ENCODE measurements around the gene SRSF4. TPM values are rescaled to one million over a fixed set of nuclear protein-coding genes. Genes with fewer than 3 reads are reported as not detected.
"Not testable (repeated sequence)": the region's sequence is repeated elsewhere in the genome, so short reads cannot be mapped to it uniquely, and the experiment has no call there.

Gene SRSF4
- total RNA-seq (2014; rRNA removed; shearing (Covaris generic)) = 23.1 and 25.0 TPM in 2 replicates
- 26.2 and 50.8 TPM in 2 replicates for polyA plus RNA-seq (2014; cell fraction: nucleus; rRNA removed)

DNA sequence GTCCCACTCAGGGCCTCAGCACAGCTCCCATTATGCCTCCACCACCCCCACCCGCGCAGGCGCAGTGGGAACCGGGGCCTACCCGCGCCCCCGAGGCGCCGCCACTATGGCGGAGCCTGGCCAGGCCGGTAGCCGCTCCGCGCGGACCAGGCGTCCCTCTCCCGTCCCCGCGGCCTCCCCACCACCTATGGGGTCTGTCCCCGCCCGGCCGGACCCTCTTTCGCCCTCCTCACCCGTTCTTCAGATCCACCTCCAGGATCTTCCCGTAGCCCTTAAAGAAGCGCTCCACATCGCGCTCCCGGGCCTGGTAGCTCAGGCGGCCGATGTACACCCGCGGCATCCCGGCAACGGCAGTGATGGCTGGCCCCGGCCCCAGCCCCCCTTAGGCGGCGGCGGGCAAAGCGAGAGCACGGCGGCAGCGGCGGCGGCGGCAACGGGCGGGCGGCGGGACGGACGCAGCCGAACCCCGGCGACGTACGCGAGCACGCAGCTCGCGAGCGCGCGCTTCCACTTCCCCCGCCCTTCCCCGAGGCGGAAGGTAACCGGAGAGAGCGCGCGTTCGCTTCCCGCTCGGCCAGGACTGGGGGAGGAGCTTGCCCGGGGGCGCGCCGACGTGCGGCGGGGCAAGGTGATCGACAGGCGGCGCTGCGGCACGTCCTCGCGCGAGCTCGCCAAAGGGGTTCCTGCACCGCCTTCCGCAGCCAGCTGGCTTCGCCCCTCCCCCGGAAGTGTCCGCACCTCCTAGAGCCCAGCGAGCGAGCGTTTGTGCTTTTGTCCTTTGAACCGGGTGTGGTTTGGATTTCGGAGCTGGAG is at the start of gene SRSF4:
Gene SRSF4 (minus strand): TSS at position 488 of the 813 bp plus-strand sequence. CDS start 148 bp downstream, at position 340.
- peak; percentile 94 for DNase-seq (ENCODE audit: extremely low read depth, low read depth)

DNA sequence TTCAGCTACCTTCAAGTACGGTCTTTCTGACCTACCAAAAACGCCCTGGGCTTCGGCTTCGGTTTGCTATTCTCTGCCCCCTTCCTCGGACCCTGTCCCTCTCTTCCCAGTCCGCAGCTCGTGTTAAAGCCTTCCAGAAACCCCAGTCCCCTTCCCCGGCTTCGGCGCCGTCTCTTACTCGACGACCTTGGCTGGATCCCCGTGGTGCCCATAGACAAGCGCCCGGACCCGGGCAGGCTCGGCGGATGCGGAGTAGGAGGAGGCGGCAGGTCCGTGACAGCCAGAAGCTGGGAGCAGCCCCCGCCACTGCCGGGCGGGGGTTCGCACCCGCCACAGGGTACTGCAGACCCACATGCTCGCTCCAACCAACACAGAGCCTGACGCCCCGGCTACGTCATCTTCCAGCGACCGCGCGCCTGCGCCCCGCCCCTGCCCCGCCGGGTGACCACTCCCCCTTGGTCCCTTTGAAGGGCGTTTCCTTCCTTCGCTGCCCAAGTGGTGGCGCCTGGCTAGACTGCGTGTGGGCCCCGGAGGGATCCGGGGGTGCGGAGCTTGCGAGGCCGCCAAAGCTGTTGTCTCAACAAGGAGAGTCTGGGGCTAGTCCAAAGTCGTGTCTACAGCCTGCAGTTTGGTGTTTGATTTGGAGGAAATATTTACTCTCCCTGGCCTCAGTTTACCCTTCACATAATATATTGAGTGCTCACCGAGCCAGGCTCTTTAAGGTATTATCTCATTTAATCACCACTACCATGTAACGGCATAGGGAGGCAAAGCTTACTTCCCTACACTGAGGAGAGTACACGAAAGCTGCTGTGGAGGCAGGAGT is 49.1 kb upstream of the SRSF4 start, which contains the start of gene MECR:
Gene MECR (minus strand): TSS at position 382 of the 826 bp plus-strand sequence. CDS start 28 bp downstream, at position 354.
- DNase-seq (ENCODE audit: extremely low read depth, low read depth) = peak; percentile 82

DNA sequence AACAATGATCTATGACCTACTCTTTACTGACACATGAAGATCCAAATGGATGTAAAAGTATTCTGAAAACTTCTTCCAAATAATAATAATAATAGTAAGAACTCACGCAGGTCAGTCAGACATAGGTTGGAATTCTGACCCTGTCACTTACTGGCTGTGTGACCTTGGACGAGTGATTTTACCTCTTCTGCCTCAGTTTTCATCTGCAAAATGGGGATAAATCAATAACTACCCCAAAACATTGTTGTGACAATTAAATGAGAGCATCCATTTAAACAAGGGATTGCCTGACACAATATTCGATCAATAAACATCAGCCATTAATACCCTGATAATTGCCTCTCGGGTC is 48.5 kb upstream of the SRSF4 start:
- DNase-seq (ENCODE audit: extremely low read depth, low read depth) = no peak

DNA sequence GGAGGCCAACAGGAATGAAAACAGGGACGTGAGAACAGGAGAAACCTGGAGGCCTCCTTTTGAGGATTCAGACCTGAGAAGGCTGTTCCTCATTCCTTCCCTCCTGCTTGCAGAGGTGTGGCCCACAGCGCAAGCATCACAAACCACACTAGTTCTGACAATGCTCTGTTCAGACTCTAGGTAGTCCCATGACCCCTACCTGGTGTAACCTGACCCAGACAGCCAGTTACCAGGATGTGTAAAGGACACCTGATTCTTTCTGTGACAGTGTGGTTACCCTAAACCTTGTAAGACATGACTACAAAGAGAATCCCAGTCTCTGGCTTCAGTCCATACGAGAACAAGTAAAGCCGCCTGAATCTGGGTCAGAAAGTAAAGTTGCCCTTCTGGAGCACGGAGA is 45.8 kb upstream of the SRSF4 start:
- DNase-seq (ENCODE audit: extremely low read depth, low read depth) = no peak

DNA sequence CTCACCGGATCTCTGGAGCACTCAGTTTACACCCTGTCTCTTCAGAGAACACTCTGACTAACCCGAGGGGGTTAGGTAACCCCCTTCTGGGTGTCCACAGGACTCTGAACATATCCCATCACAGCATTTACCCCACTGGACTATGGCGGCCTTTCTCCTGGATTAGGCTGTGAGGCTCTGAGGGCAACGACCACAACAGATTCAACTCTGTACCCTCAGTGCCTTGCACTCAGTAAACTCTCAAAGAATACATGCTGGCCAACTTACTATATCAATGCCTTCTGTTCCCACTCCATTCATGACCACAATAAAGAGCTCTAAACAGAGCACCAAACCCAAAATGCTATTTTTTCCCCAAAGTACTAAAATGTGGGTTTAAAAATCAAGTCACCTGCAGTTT is 43.7 kb upstream of the SRSF4 start:
- DNase-seq (ENCODE audit: extremely low read depth, low read depth) = no peak

DNA sequence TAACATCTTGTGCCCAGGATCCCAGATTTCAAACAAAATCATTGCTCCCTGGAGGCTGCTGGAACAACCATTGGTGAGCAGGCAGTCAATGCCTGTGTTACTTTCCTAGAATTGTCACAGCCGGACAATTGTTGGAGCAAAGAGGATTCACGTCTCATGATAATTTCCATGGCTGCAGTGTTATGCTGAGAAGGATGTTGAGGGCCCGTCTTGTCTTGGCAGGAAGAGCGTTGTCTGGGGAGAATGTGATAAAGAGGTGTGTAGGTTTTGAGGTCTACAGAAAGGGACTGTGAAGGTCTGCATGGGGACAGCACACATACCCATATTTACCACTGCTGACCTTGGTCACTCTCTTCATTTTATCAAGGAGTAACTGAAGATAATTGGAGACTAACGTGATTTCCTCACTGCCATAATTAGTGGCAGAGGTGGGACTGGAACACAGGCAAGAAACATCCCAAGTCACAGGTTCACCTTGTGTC is 42.7 kb upstream of the SRSF4 start:
- no peak for DNase-seq (ENCODE audit: extremely low read depth, low read depth)

DNA sequence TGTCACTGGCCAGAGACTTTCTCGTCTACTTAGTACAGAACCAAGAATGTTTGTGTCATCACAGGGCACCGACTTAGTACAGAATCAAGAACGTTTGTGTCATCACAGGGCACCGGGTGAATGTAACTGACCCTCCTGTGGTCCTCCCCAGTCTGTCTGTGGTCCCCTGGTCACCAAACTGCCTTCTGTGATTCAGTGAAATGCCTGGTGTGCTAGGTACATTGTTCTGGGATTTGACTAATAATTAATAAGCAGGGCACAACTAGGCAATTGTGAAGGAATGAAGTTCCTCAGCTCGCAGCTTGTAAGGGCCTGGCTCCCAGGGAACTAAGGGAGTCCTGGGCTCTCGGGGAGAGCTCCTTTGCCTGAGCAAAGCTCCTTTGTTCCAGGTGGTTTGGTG is 41.8 kb upstream of the SRSF4 start:
- DNase-seq (ENCODE audit: extremely low read depth, low read depth) = no peak

DNA sequence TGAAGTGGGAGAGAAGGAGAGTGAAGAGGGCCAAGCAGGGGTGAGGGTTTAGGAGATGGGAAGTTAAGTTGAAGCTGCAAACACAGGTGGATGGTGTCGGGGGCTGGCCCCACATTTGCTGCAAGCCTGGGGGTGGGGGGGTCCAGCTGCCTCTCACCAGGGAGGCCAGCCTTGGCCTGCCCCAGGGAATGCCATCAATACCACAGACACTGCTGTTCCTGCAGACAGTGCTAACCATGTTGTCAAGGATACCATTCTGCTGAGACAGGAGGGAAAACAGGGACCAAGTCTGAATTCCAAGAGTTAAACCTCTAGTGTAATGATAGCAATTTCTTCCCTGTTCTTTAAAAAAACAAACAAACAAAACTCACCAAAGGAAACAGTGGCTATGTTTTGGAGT is 41.0 kb upstream of the SRSF4 start:
- DNase-seq (ENCODE audit: extremely low read depth, low read depth) = no peak

DNA sequence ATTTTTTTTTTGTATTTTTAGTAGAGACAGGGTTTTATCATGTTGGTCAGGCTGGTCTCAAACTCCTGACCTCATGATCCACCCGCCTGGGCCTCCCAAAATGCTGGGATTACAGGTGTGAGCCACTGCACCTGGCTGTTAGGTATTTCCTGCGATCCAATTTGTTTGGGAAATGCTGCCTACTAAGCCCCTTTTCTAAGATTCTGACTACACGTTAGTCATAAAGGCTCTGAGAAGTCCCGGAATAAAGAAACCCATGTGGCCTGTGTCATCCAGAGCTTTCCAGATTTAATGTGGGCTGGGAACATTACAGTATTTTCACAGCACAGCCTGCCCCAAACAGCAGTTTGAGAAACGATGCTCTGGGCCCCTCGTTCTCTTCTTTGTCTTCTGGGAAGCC is 40.6 kb upstream of the SRSF4 start:
- not testable (repeated sequence) for DNase-seq (ENCODE audit: extremely low read depth, low read depth)

DNA sequence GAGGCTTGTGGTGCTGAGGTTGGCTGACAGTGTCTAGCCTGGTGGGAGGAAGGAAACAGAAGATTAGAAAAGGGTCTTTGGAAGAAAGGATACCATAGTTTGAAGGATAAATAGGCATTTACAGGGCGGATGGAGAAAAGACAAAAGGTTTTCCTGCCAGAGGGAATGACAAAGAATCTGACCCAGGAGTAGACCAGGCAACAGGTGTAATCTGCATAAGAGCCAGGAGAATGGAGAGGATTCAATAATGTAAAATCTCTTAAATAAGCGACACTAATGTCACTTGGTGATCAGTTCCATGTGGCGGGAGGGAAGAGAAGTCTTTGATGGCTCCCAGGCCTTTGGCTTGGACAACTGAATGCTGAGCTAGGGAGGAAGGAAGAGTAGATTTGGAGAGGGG is 39.6 kb upstream of the SRSF4 start:
- DNase-seq (ENCODE audit: extremely low read depth, low read depth) = no peak

DNA sequence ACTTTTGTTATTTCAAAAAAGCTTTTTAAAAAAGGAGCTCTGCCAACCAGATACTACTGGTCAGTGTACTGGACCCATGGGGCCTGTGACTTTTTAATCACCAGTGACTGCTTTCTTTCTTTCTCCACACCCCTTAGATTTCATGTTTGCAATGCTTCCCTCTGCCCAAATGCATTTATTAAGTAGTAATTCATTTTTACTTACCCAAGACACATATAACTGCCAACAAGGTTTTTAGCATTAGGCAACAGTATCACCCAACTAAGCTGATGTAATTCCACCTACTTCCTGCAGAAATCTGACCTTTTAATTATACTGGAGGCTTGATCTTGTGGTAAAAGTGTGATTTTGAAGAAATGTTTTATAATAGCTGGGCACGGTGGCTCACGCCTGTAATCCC is 36.5 kb upstream of the SRSF4 start:
- no peak for DNase-seq (ENCODE audit: extremely low read depth, low read depth)

DNA sequence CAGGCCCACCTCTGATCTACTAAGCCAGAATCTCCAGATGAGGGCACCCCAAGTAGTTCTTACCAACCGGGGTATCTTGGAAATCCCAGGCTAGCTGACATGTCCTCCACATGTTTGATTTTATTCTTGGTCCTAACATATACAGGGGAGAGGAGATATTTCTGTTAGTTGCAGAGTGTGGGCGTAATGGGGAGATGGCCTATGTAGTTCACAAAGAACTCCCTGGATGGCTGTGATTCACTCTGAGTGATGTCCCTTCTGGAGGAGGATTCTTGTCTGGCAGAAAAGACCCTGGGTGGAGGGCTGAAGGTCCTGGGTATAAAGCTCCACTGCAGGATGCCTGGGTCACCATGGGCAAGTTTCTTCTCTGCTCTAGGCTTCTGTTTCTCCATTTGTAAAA is 35.9 kb upstream of the SRSF4 start:
- no peak for DNase-seq (ENCODE audit: extremely low read depth, low read depth)

DNA sequence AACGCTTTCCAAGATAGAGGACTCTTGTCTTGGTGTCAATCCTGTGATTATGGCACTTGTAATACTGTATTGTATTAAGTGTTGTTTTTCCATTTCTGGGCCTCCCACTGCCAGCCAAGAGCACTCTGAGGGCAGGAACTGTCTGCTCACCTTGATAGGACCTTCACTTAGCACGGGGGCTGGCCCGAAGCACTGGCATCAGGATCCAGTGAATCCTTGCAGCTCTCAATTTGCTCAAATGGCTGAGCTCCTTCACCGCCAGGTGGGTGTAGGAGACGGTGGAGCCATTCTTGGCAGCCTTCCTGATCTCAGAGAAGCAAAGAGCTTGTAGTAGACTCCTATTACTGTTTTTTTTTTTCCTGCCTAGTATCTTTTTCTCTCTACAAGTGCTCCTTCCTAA is 31.4 kb upstream of the SRSF4 start:
- no peak for DNase-seq (ENCODE audit: extremely low read depth, low read depth)

DNA sequence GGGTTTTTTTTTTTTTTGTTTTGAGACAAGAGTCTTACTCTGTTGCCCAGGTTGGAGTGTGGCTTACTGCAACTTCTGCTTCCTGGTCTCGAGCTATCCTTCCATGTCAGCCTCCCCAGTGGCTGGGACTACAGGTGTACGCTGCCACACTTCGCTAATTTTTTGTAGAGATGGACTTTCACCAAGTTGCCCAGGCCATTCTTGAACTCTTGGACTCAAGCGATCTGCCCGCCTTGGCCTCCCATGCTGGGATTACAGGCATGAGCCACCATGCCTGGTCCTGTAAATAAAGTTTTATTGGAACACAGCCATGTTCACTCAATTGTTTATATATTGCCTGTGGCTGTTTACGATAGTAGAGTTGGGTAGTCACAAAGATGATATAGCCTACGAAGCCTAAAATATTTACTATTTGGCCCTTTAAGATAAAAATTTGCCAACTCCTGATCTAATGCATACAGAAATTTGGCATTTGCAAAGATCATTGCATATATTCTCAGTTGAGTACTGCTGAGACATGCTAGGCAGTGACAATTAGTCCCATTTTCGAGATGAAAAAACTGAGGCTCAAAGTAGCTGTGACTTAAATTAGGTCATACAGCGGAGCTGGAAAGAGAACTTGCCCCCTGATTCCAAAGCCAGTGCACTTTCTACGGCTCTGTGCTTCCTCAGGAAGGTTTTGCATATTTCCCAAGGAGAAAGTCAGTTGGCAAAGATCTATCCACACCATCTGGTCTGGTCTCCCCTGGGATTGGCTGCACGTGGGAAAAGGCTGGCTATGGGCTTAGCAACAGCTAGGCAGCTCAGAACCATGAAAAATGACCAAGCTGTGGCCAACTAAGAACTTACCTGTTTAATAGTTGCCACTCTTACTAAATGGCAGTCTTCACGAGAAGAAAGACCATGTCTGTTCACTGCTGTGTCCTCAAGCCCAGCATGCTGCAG is 29.7 kb upstream of the SRSF4 start:
- DNase-seq (ENCODE audit: extremely low read depth, low read depth) = no peak

DNA sequence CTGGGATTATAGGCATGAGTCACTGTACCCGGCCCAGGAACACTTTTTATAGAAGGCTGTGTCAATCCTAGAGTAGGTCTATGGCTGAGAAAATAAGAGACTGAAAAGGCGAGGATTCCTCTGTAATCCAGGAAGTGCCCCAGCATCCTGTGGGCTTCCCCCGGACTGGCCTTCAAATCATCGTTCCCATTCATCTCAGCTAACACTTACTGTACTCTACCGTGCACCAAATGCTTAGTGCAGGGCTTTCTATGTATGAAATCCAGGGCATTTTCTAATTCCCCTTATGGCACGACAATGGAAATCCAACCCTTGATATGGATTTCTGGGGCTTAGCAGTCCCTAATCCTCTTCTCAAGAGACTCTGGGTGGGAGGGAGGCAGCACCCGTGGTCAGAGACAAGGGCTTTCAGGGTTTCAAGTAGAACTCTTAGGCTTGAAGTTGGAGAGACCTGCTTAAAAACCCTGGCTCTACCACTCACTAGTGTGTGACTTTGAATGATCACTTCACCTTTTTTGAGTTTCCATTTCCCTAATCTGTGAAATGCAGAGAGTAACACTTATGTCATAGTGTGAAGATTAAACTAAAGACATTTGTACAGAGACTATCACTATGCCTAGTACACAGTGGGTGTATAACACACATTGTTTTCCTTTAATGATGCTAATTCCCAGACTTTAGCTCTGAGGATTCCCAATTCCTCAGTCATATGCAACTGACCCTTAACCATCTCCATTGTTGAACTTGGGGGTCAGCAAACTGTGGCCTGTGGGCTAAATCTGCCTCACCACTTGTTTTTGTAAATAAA is 28.8 kb upstream of the SRSF4 start:
- no peak for DNase-seq (ENCODE audit: extremely low read depth, low read depth)

DNA sequence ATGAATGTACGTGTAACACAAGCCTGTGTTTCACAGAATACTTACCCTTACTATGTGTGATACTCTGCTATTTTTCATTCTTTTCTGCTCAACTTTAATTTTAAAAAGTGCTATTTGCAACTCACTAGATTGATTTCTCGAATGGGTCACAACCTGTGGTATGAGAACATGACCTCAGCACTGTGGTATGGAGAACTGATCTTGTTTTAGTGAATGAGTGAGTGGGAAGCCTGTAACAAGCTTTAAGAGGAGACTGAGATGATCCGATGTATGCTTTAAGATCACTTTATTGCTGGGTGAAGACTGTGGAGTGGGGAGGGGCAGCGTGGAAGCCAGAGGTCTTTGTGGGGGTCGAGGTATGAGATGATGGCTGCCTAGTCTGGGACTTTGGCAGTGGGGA is 27.5 kb upstream of the SRSF4 start:
- no peak for DNase-seq (ENCODE audit: extremely low read depth, low read depth)

DNA sequence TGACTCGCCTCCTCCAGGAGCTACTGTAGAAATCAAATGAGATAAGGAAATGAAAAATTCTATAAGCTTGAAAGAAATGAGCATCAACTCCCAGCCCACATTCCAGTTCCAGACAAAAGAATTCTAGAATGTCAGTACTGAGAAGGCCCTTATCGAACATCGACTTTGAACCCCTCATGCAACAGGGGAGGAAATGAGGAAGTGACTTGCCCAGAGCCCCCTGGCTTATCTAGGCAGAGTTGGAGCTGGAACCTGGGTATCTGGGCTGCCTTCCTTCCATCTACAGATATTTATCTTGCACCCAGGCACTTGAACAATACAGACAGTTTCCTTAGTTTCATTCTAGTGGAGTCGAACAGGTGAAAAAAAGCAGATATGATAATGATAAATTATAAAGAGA is 26.7 kb upstream of the SRSF4 start:
- DNase-seq (ENCODE audit: extremely low read depth, low read depth) = no peak

DNA sequence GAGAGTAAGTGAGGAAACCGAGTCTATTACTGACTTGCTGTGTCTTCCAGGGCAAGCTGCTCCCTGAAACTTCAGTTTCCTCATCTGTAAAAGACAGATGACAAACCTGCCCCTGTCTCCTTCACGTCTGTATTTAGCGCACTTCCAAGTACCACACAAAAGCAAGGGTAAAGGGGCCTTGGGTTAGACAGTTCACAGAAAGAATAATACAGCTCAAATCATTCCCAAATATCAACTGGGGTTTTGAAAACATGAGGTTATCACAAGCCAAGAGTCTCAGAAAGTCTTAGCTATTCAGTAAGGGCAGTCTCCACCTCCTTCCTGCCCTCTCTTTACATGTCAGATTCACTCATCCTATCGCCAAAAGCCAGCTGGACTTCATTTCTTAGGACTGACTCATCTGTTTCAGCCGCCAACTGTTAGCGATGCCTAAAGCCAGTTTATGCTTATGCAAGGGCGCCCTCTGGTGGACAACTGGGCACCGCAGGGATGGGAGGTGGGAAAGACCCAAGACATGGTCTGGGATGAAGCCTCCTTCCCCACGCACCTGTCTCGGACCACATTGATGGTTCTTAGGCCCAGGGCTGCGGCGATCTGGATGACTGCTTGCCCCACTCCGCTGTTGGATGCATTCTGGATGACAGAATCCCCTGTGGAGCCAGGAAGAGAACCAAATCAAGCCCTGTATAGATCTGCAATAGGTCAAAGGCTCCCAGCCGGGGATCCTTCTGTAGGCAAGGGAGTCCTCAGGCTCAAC is 21.1 kb upstream of the SRSF4 start:
- DNase-seq (ENCODE audit: extremely low read depth, low read depth) = peak; percentile 91

DNA sequence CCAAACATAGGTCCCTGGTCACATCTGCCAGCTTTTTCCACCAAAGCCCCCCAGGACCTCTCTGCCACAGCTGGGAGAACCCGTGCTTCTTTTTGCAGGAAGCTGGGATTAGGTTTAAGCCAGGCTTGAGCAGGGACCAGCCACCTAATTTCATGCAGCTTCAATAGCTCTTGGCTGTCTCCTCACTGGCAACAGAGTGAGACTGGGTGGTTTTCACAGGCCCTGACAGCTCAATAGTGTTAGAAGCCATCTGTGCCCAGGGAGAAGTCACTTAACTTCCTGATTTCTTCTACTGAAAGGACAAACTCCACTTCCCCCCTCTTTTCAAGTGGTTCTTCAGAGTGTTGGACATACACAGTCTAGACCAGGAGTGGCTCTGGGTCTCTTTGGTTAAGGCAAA is 20.4 kb upstream of the SRSF4 start:
- no peak for DNase-seq (ENCODE audit: extremely low read depth, low read depth)
